Glutamatergic neuron (in vitro differentiated cells): ENCODE measurements around the gene STUM. TPM values are rescaled to one million over a fixed set of nuclear protein-coding genes. Genes with fewer than 3 reads are reported as not detected.

Experiments used
- DNase-seq: peaks from one replicate; pipeline ENCODE4 v3.0.0; 2022
- H3K27ac Mint-ChIP-seq: one replicate; pipeline ENCODE4 v1.8.0; 2020; ENCODE audit warnings: mild to moderate bottlenecking, mixed read lengths, inconsistent platforms; ENCODE audit not compliant: unreplicated experiment
- H3K27me3 Mint-ChIP-seq: one replicate; pipeline ENCODE4 v1.8.0; 2020; ENCODE audit warnings: mild to moderate bottlenecking, moderate library complexity, mixed read lengths, inconsistent platforms; ENCODE audit not compliant: unreplicated experiment
- H3K36me3 Mint-ChIP-seq: one replicate; pipeline ENCODE4 v1.8.0; 2020; ENCODE audit warnings: mild to moderate bottlenecking, mixed read lengths, inconsistent platforms; ENCODE audit not compliant: unreplicated experiment
- H3K4me1 Mint-ChIP-seq: one replicate; pipeline ENCODE4 v1.8.0; 2020; ENCODE audit warnings: mild to moderate bottlenecking, low read depth, mixed read lengths, inconsistent platforms; ENCODE audit not compliant: unreplicated experiment
- H3K4me3 Mint-ChIP-seq: one replicate; pipeline ENCODE4 v1.8.0; 2020; ENCODE audit warnings: mild to moderate bottlenecking, mixed read lengths, inconsistent platforms; ENCODE audit not compliant: unreplicated experiment
- H3K9me3 Mint-ChIP-seq: one replicate; pipeline ENCODE4 v1.8.0; 2020; ENCODE audit warnings: mild to moderate bottlenecking, moderate library complexity, mixed read lengths, inconsistent platforms; ENCODE audit not compliant: unreplicated experiment
- total RNA-seq: library from RNA; stranded (reverse); fragmentation: NEBNext Ultra II Directional; extraction: Animal tissue kit (Norgen Biotek cat#: 25700); gene quantifications from one replicate; pipeline ENCODE4 v1.2.1, GENCODE V29; 2021; ENCODE audit not compliant: unreplicated experiment
- TF ChIP-seq, protein P1 (sequence below): fragments of 200-600 bp; sonication (generic); IDR thresholded peaks from one replicate; pipeline ENCODE4 v1.5.0; 2021; ENCODE audit not compliant: partially characterized antibody, unreplicated experiment

STUM gene
- total RNA-seq, 1 donor from 2014 or later = 11.0 TPM

DNA sequence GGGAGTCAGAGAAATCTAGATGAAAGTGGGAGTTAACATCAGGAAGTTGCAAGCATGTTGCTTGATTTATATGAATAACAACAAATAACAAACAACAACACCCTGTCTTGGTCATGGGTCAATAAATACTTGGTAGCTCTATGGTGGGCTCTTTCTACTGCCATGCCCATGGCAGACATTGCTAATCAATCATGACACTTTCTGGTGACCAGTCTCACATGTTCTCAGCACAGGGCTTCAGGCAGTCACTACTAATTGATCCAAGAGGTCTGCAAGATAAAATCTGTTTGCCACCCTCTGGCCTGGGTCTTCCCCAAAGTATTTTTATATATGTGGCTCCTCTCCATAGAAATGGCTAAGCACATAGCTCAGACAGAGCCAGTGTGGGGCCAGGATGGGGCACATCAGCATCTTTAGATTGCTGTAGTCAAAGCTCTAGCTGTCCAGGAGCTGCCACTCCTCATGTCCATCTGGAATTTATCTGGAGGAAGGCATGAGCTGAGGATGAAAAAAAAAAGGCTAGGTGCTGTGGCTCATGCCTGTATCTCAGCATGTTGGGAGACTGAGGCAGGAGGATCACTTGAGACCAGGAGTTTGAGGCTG is 51.2 kb downstream of the STUM start:
- Mint-ChIP-seq H3K27me3 (peaks cover 4% of the 10 kb centered on the region), H3K4me1 (peaks cover 4% of the 10 kb centered on the region), H3K4me3 (no peak overlapping the region), H3K27ac (no peak overlapping the region), H3K36me3 (peaks cover 10% of the 10 kb centered on the region), H3K9me3 (peaks cover 4% of the 10 kb centered on the region)
- DNase-seq = no peak
- TF ChIP-seq, protein P1, sequence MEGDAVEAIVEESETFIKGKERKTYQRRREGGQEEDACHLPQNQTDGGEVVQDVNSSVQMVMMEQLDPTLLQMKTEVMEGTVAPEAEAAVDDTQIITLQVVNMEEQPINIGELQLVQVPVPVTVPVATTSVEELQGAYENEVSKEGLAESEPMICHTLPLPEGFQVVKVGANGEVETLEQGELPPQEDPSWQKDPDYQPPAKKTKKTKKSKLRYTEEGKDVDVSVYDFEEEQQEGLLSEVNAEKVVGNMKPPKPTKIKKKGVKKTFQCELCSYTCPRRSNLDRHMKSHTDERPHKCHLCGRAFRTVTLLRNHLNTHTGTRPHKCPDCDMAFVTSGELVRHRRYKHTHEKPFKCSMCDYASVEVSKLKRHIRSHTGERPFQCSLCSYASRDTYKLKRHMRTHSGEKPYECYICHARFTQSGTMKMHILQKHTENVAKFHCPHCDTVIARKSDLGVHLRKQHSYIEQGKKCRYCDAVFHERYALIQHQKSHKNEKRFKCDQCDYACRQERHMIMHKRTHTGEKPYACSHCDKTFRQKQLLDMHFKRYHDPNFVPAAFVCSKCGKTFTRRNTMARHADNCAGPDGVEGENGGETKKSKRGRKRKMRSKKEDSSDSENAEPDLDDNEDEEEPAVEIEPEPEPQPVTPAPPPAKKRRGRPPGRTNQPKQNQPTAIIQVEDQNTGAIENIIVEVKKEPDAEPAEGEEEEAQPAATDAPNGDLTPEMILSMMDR = no peak

- no peak for DNase-seq
- Mint-ChIP-seq H3K4me1 (peaks cover 6% of the 10 kb centered on the region), H3K9me3 (peaks cover 4% of the 10 kb centered on the region), H3K27ac (no peak overlapping the region), H3K27me3 (peaks cover 4% of the 10 kb centered on the region), H3K4me3 (no peak overlapping the region), H3K36me3 (peaks cover 10% of the 10 kb centered on the region)
- TF ChIP-seq, protein P1 = no peak
Observed at GRCh38 chr1:226600254-226600653, 51.7 kb downstream of the STUM start.

DNA sequence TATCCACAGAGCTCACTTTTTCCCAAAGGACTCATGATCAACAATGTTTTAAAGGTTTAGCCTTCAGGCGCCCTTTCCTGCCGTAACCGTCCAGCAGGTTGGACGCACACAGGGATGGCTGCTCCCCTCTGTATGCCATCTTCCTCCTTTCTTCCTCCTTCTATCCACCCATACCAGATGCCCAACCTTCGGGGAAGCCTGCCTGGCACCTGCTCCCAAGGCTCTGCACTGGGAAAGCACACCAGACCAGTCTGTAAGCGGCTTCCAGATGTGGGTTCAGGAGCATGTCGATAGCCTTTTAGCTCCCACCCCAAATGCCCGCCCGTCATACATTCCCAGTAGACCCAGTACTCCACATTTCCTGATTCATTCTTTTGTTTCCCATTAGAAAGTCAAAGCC is 52.9 kb downstream of the STUM start:
- H3K9me3 Mint-ChIP-seq = peaks cover 4% of the 10 kb centered on the region

GRCh38 chr1:226602186-226603021 is 53.8 kb downstream of the STUM start:
- no peak overlapping the region for H3K4me3 Mint-ChIP-seq
- H3K27ac Mint-ChIP-seq = no peak overlapping the region
- TF ChIP-seq, protein P1 = no peak
- H3K9me3 Mint-ChIP-seq = peaks cover 4% of the 10 kb centered on the region
- H3K36me3 Mint-ChIP-seq = peaks cover 6% of the 10 kb centered on the region
- no peak for DNase-seq
- peaks cover 6% of the 10 kb centered on the region for H3K4me1 Mint-ChIP-seq
- peaks cover 7% of the 10 kb centered on the region for H3K27me3 Mint-ChIP-seq

More for the DNA sequence above, 52.9 kb downstream of the STUM start:
- DNase-seq = no peak
- Mint-ChIP-seq H3K36me3 (peaks cover 6% of the 10 kb centered on the region), H3K4me1 (peaks cover 6% of the 10 kb centered on the region), H3K4me3 (no peak overlapping the region), H3K27ac (no peak overlapping the region), H3K27me3 (peaks cover 4% of the 10 kb centered on the region)
- TF ChIP-seq, protein P1 = no peak
